Erythroblast (primary cell): Measurements from ENCODE around the gene RNF113B.

Source experiments
- GATA1 ChIP-seq: IDR thresholded peaks from 2 replicates; pipeline ENCODE4 v1.6.1; 2011; ENCODE audit warnings: low read depth, mild to moderate bottlenecking, control low read depth, low read length, moderate library complexity
- POLR2A ChIP-seq: IDR thresholded peaks from 2 replicates; pipeline ENCODE4 v1.6.1; 2011; ENCODE audit warnings: mild to moderate bottlenecking, low read length

DNA sequence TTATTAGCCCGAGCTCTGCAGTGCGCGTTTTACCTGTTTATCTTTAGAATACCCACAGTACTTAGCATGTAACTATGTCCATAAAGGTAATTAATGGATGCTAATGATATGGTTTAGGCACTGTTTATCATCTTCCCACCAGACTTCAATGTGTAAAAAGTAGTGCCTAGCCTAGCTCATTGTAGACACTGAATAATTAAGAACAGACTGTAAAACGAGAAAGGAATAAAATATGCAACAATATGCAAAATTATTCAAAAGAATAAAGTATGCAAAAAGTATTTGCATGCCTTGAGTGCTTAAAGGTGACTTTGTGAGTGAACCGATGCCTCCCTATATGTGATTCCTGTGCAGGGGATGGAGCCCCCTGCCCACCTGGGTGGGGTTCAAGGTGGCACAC is 35.7 kb upstream of the RNF113B start:
- no peak for TF ChIP-seq POLR2A
- TF ChIP-seq GATA1 = no peak
